Small intestine (tissue), 7 donors: ENCODE measurements around the gene SLC39A1. TPM values are rescaled to one million over a fixed set of nuclear protein-coding genes. Genes with fewer than 3 reads are reported as not detected.

ENCODE experiments used
- DNase-seq, 2 donors: peaks; one replicate each; pipeline versions ENCODE4 v3.0.0 to v3.0.0-alpha.2; 2013
- FAIRE-seq: peaks from 2 replicates; lab custom pipeline; 2012; peaks lifted over from hg19 to GRCh38; lab: Jason Lieb, UNC
- H3K27ac ChIP-seq, 3 donors: one replicate each; pipeline ENCODE4 v1.5.1; 2013; ENCODE audit warnings: low read length in 2 of 3, mild to moderate bottlenecking in 2 of 3, control low read depth in 1 of 3, inconsistent platforms in 1 of 3, low read depth in 1 of 3, moderate library complexity in 1 of 3
- H3K27me3 ChIP-seq, 3 donors: one replicate each; pipeline ENCODE4 v1.6.1; 2013; ENCODE audit warnings: low read length in 3 of 3, inconsistent platforms in 1 of 3; ENCODE audit not compliant: control insufficient read depth in 3 of 3, insufficient read depth in 3 of 3
- H3K36me3 ChIP-seq, 3 donors: one replicate each; pipeline ENCODE4 v1.6.1; 2013; ENCODE audit warnings: low read length in 3 of 3, inconsistent platforms in 1 of 3, low read depth in 1 of 3, mild to moderate bottlenecking in 1 of 3, moderate library complexity in 1 of 3; ENCODE audit not compliant: control insufficient read depth in 3 of 3, insufficient read depth in 2 of 3
- H3K4me1 ChIP-seq, 3 donors: one replicate each; pipeline ENCODE4 v1.6.1; 2013; ENCODE audit warnings: low read length in 2 of 3, inconsistent platforms in 1 of 3, low read depth in 1 of 3, mild to moderate bottlenecking in 1 of 3, moderate library complexity in 1 of 3; ENCODE audit not compliant: control insufficient read depth in 3 of 3, insufficient read depth in 2 of 3
- H3K4me3 ChIP-seq, 3 donors: one replicate each; pipeline ENCODE4 v1.5.1; 2013; ENCODE audit warnings: low read length in 3 of 3, control low read depth in 1 of 3, inconsistent platforms in 1 of 3, low read depth in 1 of 3, mild to moderate bottlenecking in 1 of 3, moderate library complexity in 1 of 3
- H3K9me3 ChIP-seq, 2 donors: one replicate each; pipeline ENCODE4 v1.6.1; 2013; ENCODE audit warnings: low read depth in 1 of 2, low read length in 1 of 2; ENCODE audit not compliant: control insufficient read depth in 2 of 2, insufficient read depth in 1 of 2
- WGBS, 3 donors: extraction: QIAGEN DNeasy Blood & Tissue Kit; methylation state at CpG; one replicate each; pipeline ENCODE4 v1.1.7; 2013; 5-methylcytosine and 5-hydroxymethylcytosine counted together
- polyA plus RNA-seq, 4 donors: library from polyadenylated mRNA; stranded (reverse) in 3 of 4; unstranded in 1 of 4; fragments of 200-250 nt in 3 of 4; fragments of 120-200 nt in 1 of 4; gene quantifications; one replicate each; pipeline versions ENCODE4 v1.2.1 to v1.2.3, GENCODE V29; 2013
- donor health status: healthy with polysubstance abuse.
- donor health status: control.
- donor health status: control.
- donor health status: Bipolar disorder and iron deficiency.
- donor health status: healthy.

The SLC39A1 gene
- polyA plus RNA-seq, 4 donors: 23.7 to 100 (median 65.4) TPM

DNA sequence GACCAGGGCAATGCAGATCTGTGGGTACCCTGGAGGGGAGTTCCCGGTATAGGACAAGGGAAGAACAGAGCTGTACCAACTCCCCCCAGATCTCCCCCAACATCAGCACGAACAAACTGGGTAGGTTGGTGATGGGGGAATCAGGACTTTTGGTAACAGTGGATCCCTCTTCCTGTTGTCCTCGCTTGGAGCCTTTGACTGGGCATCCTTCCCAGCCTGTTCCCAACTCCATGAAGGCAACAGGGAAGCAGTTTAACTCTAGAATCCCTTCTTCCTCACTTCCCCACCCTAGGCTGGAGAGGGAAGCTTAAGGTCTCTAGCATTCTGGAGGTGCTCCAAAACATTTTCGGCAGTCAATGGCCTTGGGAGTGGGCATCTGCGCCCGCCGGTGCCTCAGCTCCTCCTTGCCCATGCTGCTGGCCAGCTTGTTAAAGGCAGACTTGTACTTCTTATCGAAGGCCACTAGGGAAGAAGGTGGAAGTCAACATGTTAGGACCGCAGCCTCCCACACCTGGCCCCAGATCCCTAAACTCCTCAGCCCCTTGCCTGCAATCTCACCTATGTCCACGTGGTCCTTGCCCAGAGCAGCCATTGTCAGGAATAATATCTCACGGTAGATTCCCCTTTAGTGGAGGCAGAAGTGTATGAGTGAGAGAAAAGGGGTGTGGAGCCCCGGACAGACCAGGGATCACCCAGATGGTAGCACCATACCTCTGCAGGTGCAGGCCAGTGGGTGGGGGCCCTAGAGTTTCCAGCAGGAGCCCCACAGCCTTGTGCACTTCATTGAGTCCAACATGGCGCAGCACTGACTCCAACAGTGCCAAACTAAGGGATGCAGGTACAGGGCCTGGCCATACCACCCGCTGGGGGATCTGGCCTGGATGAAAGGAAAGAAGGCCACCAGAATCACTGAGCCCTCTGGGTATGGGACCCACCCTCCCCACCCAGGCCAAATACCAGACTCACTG lies 33.1 kb downstream of the SLC39A1 start:
- 87 to 89% (median 87%) methylated on average over 14 of the region's 14 CpGs for WGBS, 3 donors
- no peak for FAIRE-seq
- H3K4me1 ChIP-seq: no peaks in the 10 kb centered on the region
- no peaks in the 10 kb centered on the region for H3K27me3 ChIP-seq
- no peak overlapping the region for H3K27ac ChIP-seq
- no peak overlapping the region for H3K4me3 ChIP-seq
- peaks cover 13 to 55% (median 14%) of the 10 kb centered on the region in 3 donors for H3K36me3 ChIP-seq
- no peaks in the 10 kb centered on the region for H3K9me3 ChIP-seq
- no peak for DNase-seq

DNA sequence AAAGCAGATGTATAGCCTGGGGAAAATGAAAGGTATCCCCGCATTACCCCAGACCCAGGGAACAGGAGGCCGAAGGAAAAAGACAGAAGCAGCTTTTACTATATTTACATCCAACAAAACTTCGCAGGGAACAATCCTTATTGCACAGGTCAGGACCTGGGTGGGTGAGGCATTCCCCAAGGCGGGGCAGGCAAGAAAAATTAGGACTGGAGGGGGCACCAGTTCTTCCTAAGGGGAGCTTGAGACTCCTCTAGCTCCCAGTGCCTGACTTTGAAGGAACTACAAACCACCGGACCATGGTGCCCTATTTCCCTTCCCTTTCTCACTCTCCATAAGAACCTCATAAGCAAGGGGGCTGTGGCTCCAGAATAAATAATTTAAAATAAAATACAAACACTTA lies 33.9 kb downstream of the SLC39A1 start:
- H3K36me3 ChIP-seq: peaks cover 11 to 48% (median 12%) of the 10 kb centered on the region in 3 donors
- no peak overlapping the region for H3K27ac ChIP-seq
- no peaks in the 10 kb centered on the region for H3K4me1 ChIP-seq
- WGBS, 3 donors: 87 to 92% (median 89%) methylated on average over 5 of the region's 5 CpGs
- H3K4me3 ChIP-seq: no peak overlapping the region
- no peaks in the 10 kb centered on the region for H3K27me3 ChIP-seq
- FAIRE-seq: no peak
- no peak for DNase-seq
- H3K9me3 ChIP-seq: no peaks in the 10 kb centered on the region

DNA sequence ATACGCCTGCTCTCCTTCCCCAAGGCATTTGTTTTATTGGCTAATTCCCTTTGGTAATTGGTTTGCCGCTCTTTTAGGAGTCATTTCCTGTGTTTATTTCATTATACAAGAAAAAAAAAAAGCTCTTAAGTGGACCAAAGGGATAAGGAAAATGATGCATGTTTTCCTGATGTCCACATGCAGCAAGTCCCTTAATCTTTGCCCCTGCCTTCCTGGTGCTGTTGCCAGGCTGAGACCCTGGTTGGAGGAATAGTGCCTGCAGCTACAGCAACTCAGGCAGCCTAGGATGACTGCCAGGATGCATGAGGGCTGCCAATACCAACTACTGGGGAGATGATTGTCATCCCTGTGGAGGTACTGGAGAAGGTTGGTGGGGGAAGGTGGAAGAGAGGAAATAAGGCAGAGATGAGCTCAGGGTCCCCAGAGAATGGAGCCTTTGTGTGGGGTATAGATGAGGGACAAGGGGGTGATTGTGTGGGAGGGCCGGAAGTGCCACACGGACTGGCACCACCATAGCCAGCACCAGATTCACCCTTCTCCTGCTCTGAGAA lies 34.5 kb downstream of the SLC39A1 start:
- Histone ChIP-seq H3K27me3 (no peaks in the 10 kb centered on the region), H3K36me3 (peaks cover 7 to 43% (median 10%) of the 10 kb centered on the region in 3 donors), H3K4me3 (no peak overlapping the region), H3K9me3 (no peaks in the 10 kb centered on the region), H3K27ac (peak overlapping the region in 1 of 3 donors; percentile 14), H3K4me1 (peaks cover 0 to 3% (median 0%) of the 10 kb centered on the region in 3 donors)
- FAIRE-seq: no peak
- DNase-seq: no peak
- 64 to 79% (median 72%) methylated on average over 4 of the region's 4 CpGs for WGBS, 3 donors

DNA sequence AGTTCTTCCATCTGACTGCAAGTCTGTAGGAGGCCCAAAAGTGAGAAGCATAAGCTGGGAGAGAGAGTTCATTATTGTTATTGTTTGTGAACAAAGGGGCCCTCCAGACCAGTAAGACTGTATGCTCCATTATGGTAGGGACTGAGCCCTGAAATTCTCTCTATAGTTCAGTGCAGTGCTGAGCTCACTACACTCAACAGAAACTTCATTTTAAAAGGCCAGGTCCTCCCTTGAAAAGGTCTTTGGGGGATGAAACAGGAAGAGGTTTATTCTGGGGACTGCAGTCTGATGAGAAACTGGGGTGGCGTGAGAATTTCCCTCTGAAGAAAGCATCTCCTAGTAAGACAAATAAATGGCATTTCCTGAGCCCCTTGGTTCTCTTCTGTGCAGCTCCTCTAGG lies 35.1 kb downstream of the SLC39A1 start:
- no peaks in the 10 kb centered on the region for H3K9me3 ChIP-seq
- DNase-seq: no peak
- peaks cover 0 to 7% (median 0%) of the 10 kb centered on the region in 3 donors for H3K4me1 ChIP-seq
- no peak for FAIRE-seq
- WGBS, 3 donors: 63 to 86% (median 84%) methylated on average over 1 of the region's 1 CpG
- H3K27me3 ChIP-seq: no peaks in the 10 kb centered on the region
- no peak overlapping the region for H3K27ac ChIP-seq
- H3K4me3 ChIP-seq: no peak overlapping the region
- H3K36me3 ChIP-seq: peaks cover 4 to 36% (median 5%) of the 10 kb centered on the region in 3 donors

DNA sequence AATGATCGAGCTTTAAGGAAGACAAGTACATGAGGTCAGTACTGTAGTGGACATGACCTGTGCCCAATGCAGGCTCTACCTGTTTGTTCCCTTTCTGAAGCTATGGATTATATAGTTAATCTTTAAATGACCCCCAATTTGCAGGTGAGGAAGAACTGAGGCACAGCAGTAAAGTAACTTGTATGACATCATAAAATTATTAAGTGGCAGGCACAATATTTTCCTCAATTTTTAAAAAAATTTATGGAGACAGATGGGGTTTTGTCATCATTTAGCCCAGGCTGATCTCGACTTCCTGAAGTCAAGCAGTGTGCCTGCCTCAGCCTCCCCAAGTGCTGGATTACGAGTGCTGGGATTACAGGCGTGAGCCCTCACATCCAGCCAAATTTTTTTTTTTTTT lies 36.9 kb downstream of the SLC39A1 start:
- Histone ChIP-seq H3K4me1 (peaks cover 0 to 11% (median 0%) of the 10 kb centered on the region in 3 donors), H3K9me3 (no peaks in the 10 kb centered on the region), H3K27ac (no peak overlapping the region), H3K4me3 (no peak overlapping the region), H3K27me3 (no peaks in the 10 kb centered on the region), H3K36me3 (peaks cover 0 to 22% (median 0%) of the 10 kb centered on the region in 3 donors)
- DNase-seq: no peak
- FAIRE-seq: no peak
- WGBS, 3 donors: 72 to 90% (median 84%) methylated on average over 4 of the region's 4 CpGs

DNA sequence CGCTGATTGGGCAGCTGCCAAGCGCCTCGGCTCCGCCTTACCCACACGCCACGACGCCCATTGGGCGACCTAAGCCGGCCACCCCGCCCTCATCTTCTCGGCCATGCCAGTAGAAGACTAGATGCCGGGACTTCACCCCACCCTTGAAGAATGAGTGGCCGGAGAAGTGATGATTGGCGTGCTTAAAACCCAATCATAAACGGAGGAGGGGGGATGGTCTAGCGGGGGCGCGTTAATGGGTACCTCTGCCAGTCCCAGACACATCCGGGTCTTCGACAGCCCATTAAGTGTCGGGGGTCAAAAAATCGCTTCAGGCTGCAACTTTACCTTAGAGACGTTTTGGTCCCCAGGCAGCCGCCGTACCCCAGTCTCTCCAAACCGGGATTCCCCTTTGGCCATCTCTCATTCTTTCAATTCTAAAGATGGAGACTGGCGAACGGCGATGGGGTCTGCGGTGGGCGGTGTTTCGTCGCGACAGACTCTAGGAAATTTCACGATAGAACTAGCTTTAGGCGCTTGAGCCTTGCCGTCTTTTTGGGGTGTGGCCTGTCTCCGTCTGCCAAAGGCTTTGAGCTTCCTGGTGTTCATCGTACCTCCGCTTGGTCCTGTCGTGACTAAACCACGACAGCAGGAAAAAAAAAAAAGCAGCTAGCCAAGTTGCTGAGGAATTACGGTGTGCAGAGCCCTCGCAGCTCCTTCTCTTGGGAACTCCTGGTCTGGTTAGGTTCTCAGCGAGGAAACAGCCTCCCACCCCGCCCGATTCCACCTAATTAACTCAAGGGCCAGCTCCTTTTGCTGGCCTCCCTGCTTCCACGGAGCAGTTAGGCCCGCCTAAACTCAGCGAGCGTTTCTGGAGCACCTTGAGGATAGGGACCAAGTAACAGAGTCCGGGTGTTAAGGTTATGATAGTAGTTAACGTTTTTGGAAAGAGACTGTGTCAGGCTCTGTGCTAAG lies 40.1 kb downstream of the SLC39A1 start, which contains the start of gene GATAD2B:
Gene GATAD2B, minus strand, starts transcription at position 1 of the 954 bp plus-strand sequence. CDS start 94,625 bp downstream, outside the sequence.
- Histone ChIP-seq H3K27ac (peak within 1 kb of the TSS; percentile 79 to 90 (median 88)), H3K27me3 (no peaks in the 10 kb centered on the region), H3K9me3 (no peaks in the 10 kb centered on the region), H3K4me3 (peak within 1 kb of the TSS; percentile 80 to 98 (median 85)), H3K36me3 (peaks cover 0 to 4% (median 0%) of the 10 kb centered on the region in 3 donors), H3K4me1 (peaks cover 3 to 24% (median 6%) of the 10 kb centered on the region in 3 donors)
- FAIRE-seq: no peak
- DNase-seq: peak; percentile 100
- WGBS, 3 donors: 0 to 1% (median 1%) methylated on average over 47 to 53 of the region's 53 CpGs

DNA sequence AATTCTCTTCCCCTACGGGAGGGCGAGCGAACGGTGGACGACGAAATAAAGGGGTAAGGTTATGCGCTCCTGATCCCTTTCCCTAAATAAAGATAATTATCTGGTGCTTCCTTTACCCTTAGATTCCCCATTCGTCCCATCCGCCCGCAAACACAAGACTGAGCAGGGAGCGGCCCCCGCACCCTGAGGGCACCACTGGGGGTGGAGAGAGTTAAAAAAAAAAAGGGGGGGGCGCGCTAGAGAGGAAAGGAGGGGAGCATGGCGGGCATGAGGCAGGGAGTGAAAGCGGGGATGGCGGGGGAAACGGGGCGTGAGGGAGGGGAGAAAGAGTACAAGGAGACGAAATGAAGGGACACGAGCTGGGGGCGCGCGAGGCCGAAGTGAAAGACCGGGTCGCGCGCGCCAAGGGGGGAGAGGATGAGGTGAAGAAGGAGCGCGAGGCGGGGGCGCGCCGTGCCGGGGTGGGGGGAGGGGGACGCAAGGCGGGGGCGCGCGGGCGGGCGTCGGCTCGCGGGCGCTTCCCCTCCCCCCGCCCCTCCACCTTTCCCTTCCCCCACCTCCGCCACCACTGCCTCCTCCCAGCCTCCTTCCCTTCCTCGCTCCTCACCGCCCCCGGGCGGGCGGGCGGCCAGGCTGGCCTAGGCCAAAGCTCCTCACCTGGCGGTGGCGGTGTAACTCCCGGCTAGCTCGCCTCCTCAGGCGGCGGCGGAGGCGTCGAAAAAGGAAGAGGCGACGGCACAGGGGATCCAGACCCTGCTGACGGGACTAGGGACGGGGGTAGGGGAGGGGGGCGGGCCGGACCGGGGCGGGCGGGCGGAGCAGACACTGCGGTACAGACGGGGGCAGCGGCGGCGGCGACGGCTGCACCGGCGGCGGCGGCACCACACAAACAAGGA lies 41.0 kb downstream of the SLC39A1 start:
- Histone ChIP-seq H3K27ac (peak overlapping the region; percentile 62 to 88 (median 85)), H3K4me1 (peaks cover 3 to 24% (median 6%) of the 10 kb centered on the region in 3 donors), H3K36me3 (peaks cover 0 to 4% (median 3%) of the 10 kb centered on the region in 3 donors), H3K4me3 (peak overlapping the region; percentile 80 to 98 (median 85)), H3K9me3 (no peaks in the 10 kb centered on the region), H3K27me3 (no peaks in the 10 kb centered on the region)
- no peak for FAIRE-seq
- peak in 1 of 2 donors; percentile 48 for DNase-seq
- 0 to 1% (median 0%) methylated on average over 22 to 83 of the region's 86 CpGs for WGBS, 3 donors
